ENCODE data around the gene TNPO1. TPM values are rescaled to one million over a fixed set of nuclear protein-coding genes. Genes with fewer than 3 reads are reported as not detected.
A peak's percentile ranks its signal among the peaks of the same experiment; 100 is the strongest.

The TNPO1 gene
- total and polyA plus RNA-seq, 2 donors (not counting 1 experiment from before 2014, with no cell fraction given): 93.7 to 226 TPM

DNA sequence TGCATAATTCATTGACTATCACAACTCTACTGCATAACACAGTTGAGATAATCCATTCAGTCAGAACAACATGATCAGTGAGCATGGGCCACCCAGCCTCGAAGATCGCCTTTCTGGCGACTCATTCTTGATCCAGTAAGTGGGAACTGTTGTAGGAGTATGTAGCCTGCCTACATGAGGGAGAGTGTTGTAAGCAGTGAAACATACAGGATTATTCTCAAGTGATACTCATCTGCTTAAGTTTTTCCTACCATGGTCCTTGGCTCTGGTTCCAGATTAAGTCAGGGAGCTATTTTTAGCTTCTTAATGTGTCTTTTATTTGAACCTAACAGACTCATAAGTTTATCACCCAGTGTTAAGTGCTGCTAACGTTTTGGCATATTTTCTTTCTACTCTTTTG lies 44.0 kb downstream of the TNPO1 start:
- Histone ChIP-seq H4K20me1 (ENCODE audit: control insufficient read depth, extremely low read depth, insufficient read depth, low read length) (no peaks in the 10 kb centered on the region), H3K9ac (ENCODE audit: insufficient read depth, low read length) (no peak overlapping the region), H3K36me3 (ENCODE audit: control insufficient read depth, insufficient read depth, low read length) (peaks cover 14% of the 10 kb centered on the region), H3K79me2 (ENCODE audit: control insufficient read depth, insufficient read depth, low read length) (peaks cover 62% of the 10 kb centered on the region), H2AFZ (ENCODE audit: low read length) (no peak overlapping the region), H3K27ac (ENCODE audit: insufficient read depth, low read length) (no peak overlapping the region), H3K4me3 (replicated peaks in 1 of 4; ENCODE audit: control extremely low read depth in 1 of 4, insufficient read depth in 1 of 4, low read depth in 3 of 4, low read length in 4 of 4) (no peak overlapping the region), H3K9me3 (ENCODE audit: control insufficient read depth, insufficient read depth, low read depth, low read length) (no peaks in the 10 kb centered on the region), H3K4me2 (ENCODE audit: extremely low read depth, insufficient read depth, low read length) (no peak overlapping the region), H3K4me1 (ENCODE audit: control insufficient read depth, extremely low read depth, insufficient read depth, low read length) (no peaks in the 10 kb centered on the region), H3K27me3 (ENCODE audit: control insufficient read depth, insufficient read depth, low read length) (no peaks in the 10 kb centered on the region)
- peak; percentile 42 to 82 for DNase-seq (ENCODE audit: low read depth in 2 of 2)
- no peak for TF ChIP-seq EZH2 (IDR thresholded peaks at IDR 0.05; ENCODE audit: low read length, missing control alignments)
- TF ChIP-seq, protein P1, sequence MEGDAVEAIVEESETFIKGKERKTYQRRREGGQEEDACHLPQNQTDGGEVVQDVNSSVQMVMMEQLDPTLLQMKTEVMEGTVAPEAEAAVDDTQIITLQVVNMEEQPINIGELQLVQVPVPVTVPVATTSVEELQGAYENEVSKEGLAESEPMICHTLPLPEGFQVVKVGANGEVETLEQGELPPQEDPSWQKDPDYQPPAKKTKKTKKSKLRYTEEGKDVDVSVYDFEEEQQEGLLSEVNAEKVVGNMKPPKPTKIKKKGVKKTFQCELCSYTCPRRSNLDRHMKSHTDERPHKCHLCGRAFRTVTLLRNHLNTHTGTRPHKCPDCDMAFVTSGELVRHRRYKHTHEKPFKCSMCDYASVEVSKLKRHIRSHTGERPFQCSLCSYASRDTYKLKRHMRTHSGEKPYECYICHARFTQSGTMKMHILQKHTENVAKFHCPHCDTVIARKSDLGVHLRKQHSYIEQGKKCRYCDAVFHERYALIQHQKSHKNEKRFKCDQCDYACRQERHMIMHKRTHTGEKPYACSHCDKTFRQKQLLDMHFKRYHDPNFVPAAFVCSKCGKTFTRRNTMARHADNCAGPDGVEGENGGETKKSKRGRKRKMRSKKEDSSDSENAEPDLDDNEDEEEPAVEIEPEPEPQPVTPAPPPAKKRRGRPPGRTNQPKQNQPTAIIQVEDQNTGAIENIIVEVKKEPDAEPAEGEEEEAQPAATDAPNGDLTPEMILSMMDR (conservative IDR thresholded peaks at IDR 0.05 in 1 of 2, IDR thresholded peaks at IDR 0.05 in 1 of 2; ENCODE audit: low read depth in 1 of 2, low read length in 2 of 2): no peak

DNA sequence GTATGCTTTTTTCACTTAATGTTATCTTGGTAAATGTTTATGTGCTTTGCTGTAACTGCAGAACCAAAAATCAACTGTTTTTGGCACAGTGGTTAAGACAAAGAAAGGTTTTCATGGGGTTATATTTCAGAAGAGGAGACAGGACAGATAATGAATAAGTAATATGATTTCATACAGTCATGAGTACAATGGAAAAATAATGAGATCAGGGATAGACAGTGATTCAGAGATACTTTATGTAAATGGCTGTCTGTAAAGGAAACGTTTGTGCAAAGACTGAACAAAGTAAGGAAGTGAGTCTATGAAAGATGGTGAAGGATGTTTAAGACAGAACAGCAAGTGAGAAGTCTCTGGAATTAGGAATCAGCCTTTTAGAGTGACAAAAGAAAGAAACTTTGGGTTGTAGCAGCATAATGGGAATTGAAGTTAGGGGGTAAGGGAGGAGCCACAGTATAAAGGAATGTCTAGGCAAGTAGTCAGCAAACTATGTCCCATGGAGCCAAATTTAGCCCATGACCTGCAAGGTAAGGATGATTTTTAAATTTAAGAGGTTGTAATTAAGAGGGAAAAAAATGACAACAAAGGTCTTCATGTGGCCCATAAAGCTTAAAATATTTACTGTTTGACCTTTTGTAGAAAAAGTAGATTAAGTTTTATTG lies 55.0 kb downstream of the TNPO1 start:
- no peak overlapping the region for H3K4me2 ChIP-seq (ENCODE audit: extremely low read depth, insufficient read depth, low read length)
- H2AFZ ChIP-seq (ENCODE audit: low read length): no peak overlapping the region

DNA sequence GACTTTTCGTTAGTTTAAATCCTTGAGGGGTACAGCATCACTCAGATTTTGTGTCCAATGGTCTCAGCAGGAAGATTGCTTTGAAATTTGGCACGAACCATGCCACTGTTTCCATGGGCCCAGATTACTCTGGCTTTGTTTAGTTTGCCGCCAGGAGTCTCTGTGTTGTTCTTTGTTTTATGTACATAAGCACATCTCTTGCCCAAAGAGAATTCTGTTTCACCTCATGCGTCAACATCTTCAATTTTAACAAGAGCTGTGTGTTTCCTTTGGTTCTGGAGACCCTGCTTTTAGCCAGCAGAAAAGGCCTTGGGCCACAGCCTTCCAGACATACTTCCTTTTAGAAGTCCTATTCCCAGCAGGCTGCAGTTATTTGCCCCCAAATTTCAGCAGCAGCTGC lies 62.4 kb downstream of the TNPO1 start:
- Histone ChIP-seq H3K36me3 (ENCODE audit: control insufficient read depth, insufficient read depth, low read length) (no peaks in the 10 kb centered on the region), H3K27me3 (ENCODE audit: control insufficient read depth, insufficient read depth, low read length) (no peaks in the 10 kb centered on the region), H2AFZ (ENCODE audit: low read length) (no peak overlapping the region), H4K20me1 (ENCODE audit: control insufficient read depth, extremely low read depth, insufficient read depth, low read length) (no peaks in the 10 kb centered on the region), H3K9me3 (ENCODE audit: control insufficient read depth, insufficient read depth, low read depth, low read length) (no peaks in the 10 kb centered on the region), H3K4me3 (replicated peaks in 1 of 4; ENCODE audit: control extremely low read depth in 1 of 4, insufficient read depth in 1 of 4, low read depth in 3 of 4, low read length in 4 of 4) (no peak overlapping the region), H3K9ac (ENCODE audit: insufficient read depth, low read length) (no peak overlapping the region), H3K4me1 (ENCODE audit: control insufficient read depth, extremely low read depth, insufficient read depth, low read length) (no peaks in the 10 kb centered on the region), H3K79me2 (ENCODE audit: control insufficient read depth, insufficient read depth, low read length) (peaks cover 10% of the 10 kb centered on the region), H3K27ac (ENCODE audit: insufficient read depth, low read length) (no peak overlapping the region), H3K4me2 (ENCODE audit: extremely low read depth, insufficient read depth, low read length) (no peak overlapping the region)
- TF ChIP-seq, protein P1 (conservative IDR thresholded peaks at IDR 0.05 in 1 of 2, IDR thresholded peaks at IDR 0.05 in 1 of 2; ENCODE audit: low read depth in 1 of 2, low read length in 2 of 2): no peak
- no peak for TF ChIP-seq EZH2 (IDR thresholded peaks at IDR 0.05; ENCODE audit: low read length, missing control alignments)
- no peak for DNase-seq (ENCODE audit: low read depth in 2 of 2)

More for the DNA sequence above, 55.0 kb downstream of the TNPO1 start:
- Histone ChIP-seq H3K27ac (ENCODE audit: insufficient read depth, low read length) (no peak overlapping the region), H3K4me1 (ENCODE audit: control insufficient read depth, extremely low read depth, insufficient read depth, low read length) (no peaks in the 10 kb centered on the region), H3K9ac (ENCODE audit: insufficient read depth, low read length) (no peak overlapping the region), H3K36me3 (ENCODE audit: control insufficient read depth, insufficient read depth, low read length) (peaks cover 3% of the 10 kb centered on the region), H3K9me3 (ENCODE audit: control insufficient read depth, insufficient read depth, low read depth, low read length) (no peaks in the 10 kb centered on the region), H4K20me1 (ENCODE audit: control insufficient read depth, extremely low read depth, insufficient read depth, low read length) (no peaks in the 10 kb centered on the region), H3K79me2 (ENCODE audit: control insufficient read depth, insufficient read depth, low read length) (peaks cover 11% of the 10 kb centered on the region), H3K27me3 (ENCODE audit: control insufficient read depth, insufficient read depth, low read length) (no peaks in the 10 kb centered on the region), H3K4me3 (replicated peaks in 1 of 4; ENCODE audit: control extremely low read depth in 1 of 4, insufficient read depth in 1 of 4, low read depth in 3 of 4, low read length in 4 of 4) (no peak overlapping the region)
- DNase-seq (ENCODE audit: low read depth in 2 of 2): peak in 1 of 2 donors; percentile 66
- no peak for TF ChIP-seq EZH2 (IDR thresholded peaks at IDR 0.05; ENCODE audit: low read length, missing control alignments)
- TF ChIP-seq, protein P1 (conservative IDR thresholded peaks at IDR 0.05 in 1 of 2, IDR thresholded peaks at IDR 0.05 in 1 of 2; ENCODE audit: low read depth in 1 of 2, low read length in 2 of 2): no peak
